AG10803 (cell line): Measurements from ENCODE around the gene CRK.
A peak's percentile ranks its signal among the peaks of the same experiment; 100 is the strongest.
"Not testable (repeated sequence)": the region's sequence is repeated elsewhere in the genome, so short reads cannot be mapped to it uniquely, and the experiment has no call there.

Experiments used
- DNase-seq: peaks from one replicate; pipeline ENCODE4 v3.0.0; 2010; ENCODE audit warnings: low read depth
- H3K4me3 ChIP-seq: 2 replicates; pipeline ENCODE4 v1.5.1; 2011; ENCODE audit warnings: mild to moderate bottlenecking, low read length, control low read depth
- CTCF ChIP-seq: conservative IDR thresholded peaks from 2 replicates; pipeline ENCODE4 v1.5.1; 2011; ENCODE audit warnings: mild to moderate bottlenecking, low read length, control low read depth, inconsistent platforms

Gene CRK

GRCh38 chr17:1462164-1463112 lies 6.4 kb upstream of the CRK start:
- DNase-seq: no peak
- no peak for TF ChIP-seq CTCF
- no peak overlapping the region for H3K4me3 ChIP-seq

GRCh38 chr17:1461198-1461944 lies 5.3 kb upstream of the CRK start:
- no peak for TF ChIP-seq CTCF
- DNase-seq: peak; percentile 48
- no peak overlapping the region for H3K4me3 ChIP-seq

- H3K4me3 ChIP-seq: no peak overlapping the region
- TF ChIP-seq CTCF: no peak
- DNase-seq: peak; percentile 52
Measured at GRCh38 chr17:1460233-1460632, 4.2 kb upstream of the CRK start.

- TF ChIP-seq CTCF: peak; percentile 75
- H3K4me3 ChIP-seq: peak overlapping the region; percentile 87
- peak; percentile 79 for DNase-seq
Measured at GRCh38 chr17:1455291-1455796, 688 bp downstream of the CRK start.

- TF ChIP-seq CTCF: no peak
- H3K4me3 ChIP-seq: peak overlapping the region; percentile 87
- DNase-seq: no peak
Measured at GRCh38 chr17:1454541-1454940, 1.5 kb downstream of the CRK start.

GRCh38 chr17:1453694-1454093 lies 2.3 kb downstream of the CRK start:
- DNase-seq, H3K4me3 ChIP-seq: not testable (repeated sequence)

GRCh38 chr17:1452836-1453235 lies 3.2 kb downstream of the CRK start:
- no peak for DNase-seq
- H3K4me3 ChIP-seq: no peak overlapping the region
- TF ChIP-seq CTCF: no peak

- H3K4me3 ChIP-seq, DNase-seq: not testable (repeated sequence)
Measured at GRCh38 chr17:1450261-1450660, 5.8 kb downstream of the CRK start.
